GM19324 (cell line): ENCODE results near the gene KLHL1.
"Not testable (repeated sequence)": the region's sequence is repeated elsewhere in the genome, so short reads cannot be mapped to it uniquely, and the experiment has no call there.

Experiments used
- ATAC-seq: cut with Tn5 transposase; IDR thresholded peaks from one replicate; pipeline ENCODE4 v1.9.1; 2021; ENCODE audit warnings: mild to moderate bottlenecking, moderate library complexity; ENCODE audit not compliant: unreplicated experiment, low FRiP score

KLHL1 gene

GRCh38 chr13:70108356-70109105 is at the start of gene KLHL1:
KLHL1 (minus strand) TSS chr13:70108452; CDS start chr13:70107699, 753 bp downstream.
- no peak for ATAC-seq

DNA sequence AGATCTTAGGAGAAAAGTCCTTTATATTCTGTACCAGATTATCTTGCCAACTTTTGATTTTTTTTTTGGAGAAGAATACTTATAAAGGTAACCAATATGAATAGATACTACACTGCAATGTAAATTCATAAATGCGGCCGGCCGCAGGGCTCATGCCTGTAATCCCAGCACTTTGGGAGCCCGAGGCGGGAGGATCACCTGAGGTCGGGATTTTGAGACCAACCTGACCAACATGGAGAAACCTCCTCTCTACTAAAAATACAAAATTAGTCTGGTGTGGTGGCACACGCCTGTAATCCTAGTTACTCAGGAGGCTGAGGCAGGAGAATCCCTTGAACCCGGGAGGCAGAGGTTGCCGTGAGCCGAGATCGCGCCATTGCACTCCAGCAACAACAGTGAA is 34.4 kb upstream of the KLHL1 start:
- not testable (repeated sequence) for ATAC-seq

DNA sequence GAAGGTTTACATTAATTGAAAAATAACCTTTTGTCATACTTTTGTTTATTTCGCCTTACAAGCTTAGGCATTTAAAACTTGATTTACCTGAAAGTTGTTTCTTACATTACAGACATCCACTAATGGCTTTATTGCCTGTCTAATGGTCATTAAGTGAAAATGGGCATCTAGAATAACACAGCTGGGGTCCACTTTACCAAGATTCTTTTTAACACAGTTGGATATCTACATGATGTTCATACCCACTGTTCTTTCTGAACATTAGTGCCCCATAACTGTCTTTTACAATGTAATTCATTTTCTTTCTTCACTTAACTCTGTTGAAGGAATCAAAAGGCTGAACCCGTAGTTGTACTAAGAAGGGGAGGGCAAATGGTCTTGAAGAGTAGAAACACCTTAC is 19.8 kb upstream of the KLHL1 start:
- no peak for ATAC-seq

GRCh38 chr13:70125693-70126092 is 17.4 kb upstream of the KLHL1 start:
- no peak for ATAC-seq

- ATAC-seq, result no peak
Observed at GRCh38 chr13:70117338-70117905, 9.2 kb upstream of the KLHL1 start.

GRCh38 chr13:70107498-70108281 is 562 bp downstream of the KLHL1 start, which contains the start of gene ATXN8OS:
ATXN8OS (plus strand) TSS chr13:70107826.
- no peak for ATAC-seq

DNA sequence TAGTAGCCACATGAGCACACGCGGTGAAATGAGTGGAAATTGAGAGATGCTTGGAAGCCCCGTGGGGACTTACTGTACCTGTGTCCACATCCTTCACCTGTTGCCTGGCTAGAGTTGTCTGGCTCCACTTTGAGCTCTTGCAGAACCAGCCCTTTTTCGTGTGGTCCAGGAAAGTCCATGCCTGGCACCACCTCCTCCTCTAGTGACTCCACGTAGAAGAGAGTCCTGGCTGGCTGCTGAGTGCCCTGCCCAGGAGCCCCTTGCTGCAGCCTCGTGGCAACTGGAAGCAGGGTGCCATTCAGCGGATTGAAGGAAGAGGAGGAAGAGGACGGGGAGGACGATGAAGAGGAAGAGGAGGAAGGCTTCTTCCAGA is 1.1 kb downstream of the KLHL1 start:
- no peak for ATAC-seq

DNA sequence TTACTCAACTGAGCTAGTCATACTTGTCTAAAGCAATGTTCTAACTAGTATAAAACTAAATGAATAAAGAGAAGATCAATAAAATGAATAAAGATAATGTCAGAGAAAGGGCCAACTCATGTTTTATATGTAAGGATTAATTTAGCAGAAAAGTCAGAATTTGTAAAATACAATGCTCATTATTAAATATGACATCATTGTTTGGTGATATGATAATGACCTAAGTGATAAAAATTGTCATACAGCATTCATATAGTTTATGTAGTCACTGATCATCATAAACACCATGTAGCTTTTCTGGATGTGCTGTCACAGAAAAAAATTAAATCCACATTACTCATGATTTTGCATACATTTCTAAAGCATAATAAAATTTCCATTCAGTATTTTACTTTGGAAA is 3.8 kb downstream of the KLHL1 start:
- ATAC-seq, result no peak

- no peak for ATAC-seq
Observed at GRCh38 chr13:70098669-70099068, 9.6 kb downstream of the KLHL1 start.

- ATAC-seq, result no peak
Observed at GRCh38 chr13:70090036-70090723, 18.1 kb downstream of the KLHL1 start.

GRCh38 chr13:70088926-70089325 is 19.3 kb downstream of the KLHL1 start:
- no peak for ATAC-seq

DNA sequence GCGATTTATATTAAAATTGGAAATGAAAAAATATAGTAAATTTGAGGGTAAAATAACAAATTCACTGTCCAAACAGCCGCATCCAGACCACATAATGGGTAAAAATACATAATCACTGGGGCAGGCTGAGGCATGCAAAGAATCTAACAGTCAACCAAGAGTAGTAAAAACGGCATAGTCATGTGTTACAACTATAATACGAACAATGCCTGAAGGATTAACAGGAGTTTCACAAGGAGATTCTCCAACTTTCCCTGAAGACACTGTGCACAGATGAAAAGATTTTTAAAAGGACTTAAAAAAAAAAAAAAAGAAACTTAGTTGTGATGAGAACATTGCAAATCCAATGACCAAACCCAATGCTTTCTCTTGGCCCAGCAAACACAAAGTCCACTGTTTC is 21.0 kb downstream of the KLHL1 start:
- no peak for ATAC-seq

- no peak for ATAC-seq
Observed at GRCh38 chr13:70080012-70080411, 28.2 kb downstream of the KLHL1 start.

- ATAC-seq, result no peak
Observed at GRCh38 chr13:70054572-70054971, 53.7 kb downstream of the KLHL1 start.

GRCh38 chr13:70051531-70051930 is 56.7 kb downstream of the KLHL1 start:
- ATAC-seq, result no peak

DNA sequence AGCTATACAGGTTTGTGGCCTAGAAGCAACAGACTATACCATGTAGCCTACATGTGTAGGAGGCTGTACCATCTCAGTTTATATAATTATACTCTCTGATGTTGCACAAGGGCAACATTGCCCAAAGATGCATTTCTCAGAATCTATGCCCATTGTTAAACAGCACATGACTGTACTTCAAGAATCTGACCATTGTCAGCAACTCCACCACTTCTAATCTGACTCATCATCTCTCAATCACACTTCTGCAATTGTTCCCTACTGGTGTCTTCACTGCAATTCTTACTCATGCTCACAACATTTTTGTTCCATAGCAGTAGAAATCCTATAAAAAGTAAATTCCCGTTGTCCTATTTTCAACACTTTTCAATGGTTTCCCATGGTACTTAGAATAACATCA is 64.6 kb downstream of the KLHL1 start:
- ATAC-seq, result no peak

- no peak for ATAC-seq
Observed at GRCh38 chr13:70042193-70042592, 66.1 kb downstream of the KLHL1 start.

DNA sequence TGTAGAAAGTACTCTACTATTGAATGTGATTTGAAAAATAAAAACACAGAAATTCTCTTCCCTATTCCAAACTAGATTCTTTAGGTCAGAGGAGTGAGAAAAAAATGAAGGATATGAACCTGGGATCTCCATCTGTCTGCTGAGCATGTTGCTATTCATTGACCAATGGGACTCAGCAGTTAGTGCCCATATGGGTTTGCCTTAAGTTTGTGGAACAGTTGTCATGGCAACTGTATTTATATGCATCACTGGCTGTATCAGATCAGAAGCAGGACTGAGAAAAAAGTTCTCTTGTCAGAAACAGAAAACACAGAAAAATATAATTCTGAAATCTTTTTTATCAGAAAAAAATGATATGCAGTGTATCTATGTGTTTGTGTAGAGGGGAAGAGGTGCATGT is 74.0 kb downstream of the KLHL1 start:
- ATAC-seq, result no peak

DNA sequence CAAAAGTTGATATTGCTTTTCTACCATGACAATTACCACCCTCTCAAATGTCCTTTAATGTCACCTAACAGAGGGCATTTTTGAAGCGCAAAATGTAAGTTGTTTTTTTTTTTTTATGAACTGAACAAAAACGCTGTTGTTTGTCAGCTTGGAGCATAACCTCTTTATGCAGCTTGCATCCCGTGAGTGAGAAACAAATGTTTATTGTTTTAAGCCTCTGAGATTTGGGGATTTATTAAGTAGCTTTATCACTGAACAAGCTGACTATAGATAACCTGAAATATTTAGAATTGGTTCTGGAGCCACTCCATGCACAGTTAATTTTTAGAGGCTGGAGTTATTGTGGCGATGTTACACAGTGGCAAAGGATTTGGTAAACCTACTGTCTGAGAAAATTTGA is 80.7 kb downstream of the KLHL1 start:
- ATAC-seq, result no peak

GRCh38 chr13:70023516-70023915 is 84.7 kb downstream of the KLHL1 start:
- ATAC-seq, result no peak

DNA sequence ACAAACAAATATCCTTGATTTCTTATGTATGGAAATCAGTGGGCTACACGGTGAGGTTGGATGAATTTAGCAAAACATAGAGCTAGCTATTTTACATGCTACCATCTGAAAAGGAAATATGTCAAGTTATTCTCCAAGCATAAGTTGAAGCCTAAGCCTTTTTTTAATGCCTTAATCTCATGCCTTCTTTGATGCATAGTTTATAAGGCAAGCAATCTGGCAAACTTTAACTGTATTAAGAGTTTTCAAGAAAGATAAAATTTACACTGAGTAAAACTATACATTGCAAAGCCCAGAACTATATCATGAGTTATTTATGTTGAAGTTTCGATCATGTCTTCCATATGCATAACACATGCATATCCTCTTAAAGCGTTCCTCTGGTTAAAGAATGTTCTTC is 85.6 kb downstream of the KLHL1 start:
- no peak for ATAC-seq
